Measurements from ENCODE around the gene TAS2R3. TPM values are rescaled to one million over a fixed set of nuclear protein-coding genes. Genes with fewer than 3 reads are reported as not detected.

TAS2R3 gene, protein sequence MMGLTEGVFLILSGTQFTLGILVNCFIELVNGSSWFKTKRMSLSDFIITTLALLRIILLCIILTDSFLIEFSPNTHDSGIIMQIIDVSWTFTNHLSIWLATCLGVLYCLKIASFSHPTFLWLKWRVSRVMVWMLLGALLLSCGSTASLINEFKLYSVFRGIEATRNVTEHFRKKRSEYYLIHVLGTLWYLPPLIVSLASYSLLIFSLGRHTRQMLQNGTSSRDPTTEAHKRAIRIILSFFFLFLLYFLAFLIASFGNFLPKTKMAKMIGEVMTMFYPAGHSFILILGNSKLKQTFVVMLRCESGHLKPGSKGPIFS
- polyA plus RNA-seq, result not detected

DNA sequence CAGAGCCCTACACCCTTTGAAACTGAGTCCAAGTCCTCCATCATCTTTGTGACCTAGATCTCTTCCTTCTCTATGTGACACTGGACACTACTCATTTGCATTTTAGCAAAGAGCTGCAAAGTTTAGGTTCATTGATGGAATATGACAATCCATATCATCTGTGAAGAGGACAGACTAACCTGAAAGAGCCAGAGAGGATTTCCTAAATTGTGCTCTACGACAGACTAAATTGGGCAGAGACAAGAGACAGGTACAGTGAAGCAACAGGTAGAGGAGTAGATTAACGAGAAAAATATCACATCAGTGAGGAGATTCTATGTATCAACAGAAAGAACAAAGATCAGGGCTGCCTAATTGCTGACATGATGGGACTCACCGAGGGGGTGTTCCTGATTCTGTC, at the start of gene TAS2R3:
TAS2R3 (plus strand) TSS at position 301 of the 400 bp plus-strand sequence; CDS start at position 363, 62 bp downstream.
- no peak within 1 kb of the TSS for H3K27ac Mint-ChIP-seq
- H3K27me3 Mint-ChIP-seq, result no peaks in the 10 kb centered on the region
- no peaks in the 10 kb centered on the region for H3K4me1 Mint-ChIP-seq
- peaks cover 0 to 1% (median 0%) of the 10 kb centered on the region in 3 donors for H3K9me3 Mint-ChIP-seq
- H3K4me3 Mint-ChIP-seq, result no peak within 1 kb of the TSS
- H3K36me3 Mint-ChIP-seq, result peaks cover 6% of the 10 kb centered on the region

DNA sequence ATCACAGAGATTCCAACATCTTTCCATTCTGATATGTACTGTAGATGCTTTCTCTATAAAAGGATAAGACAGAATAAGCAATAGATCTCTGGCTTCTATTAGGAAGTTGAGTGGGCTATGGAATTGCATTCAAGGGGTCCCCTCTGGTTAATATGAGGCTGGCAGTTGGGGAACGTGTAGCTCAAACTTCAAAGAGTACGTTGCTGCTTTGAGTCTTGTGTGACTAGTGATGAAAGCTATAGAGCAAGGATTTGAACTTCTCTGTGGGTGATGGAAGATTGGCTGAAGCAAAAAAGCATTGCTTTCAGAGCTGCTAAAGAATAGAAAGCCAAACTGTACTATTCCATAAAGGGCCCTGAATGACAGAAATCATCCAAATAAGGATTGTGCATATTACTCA, 49.3 kb upstream of the TAS2R3 start:
- no peaks in the 10 kb centered on the region for H3K4me1 Mint-ChIP-seq
- peaks cover 3% of the 10 kb centered on the region for H3K36me3 Mint-ChIP-seq

DNA sequence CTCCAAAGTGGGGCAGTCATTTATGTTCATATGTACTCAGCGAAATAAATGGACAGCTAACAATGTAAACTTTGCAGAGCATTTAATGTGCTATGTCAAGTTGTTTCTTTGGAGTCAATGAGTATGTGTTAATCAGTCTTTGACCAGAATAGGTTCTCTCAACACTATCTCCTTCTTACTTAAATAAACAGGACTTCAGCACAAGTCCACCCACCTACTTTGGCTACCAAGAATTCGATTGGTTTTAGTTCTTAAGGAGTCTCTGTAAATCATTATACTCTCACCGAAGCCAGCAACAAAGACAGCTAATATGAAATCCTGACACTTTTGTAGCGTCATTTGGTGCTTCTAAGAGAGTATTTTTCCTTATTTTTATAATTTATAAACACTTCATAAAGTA, 48.9 kb upstream of the TAS2R3 start:
- no peaks in the 10 kb centered on the region for H3K4me1 Mint-ChIP-seq
- H3K27me3 Mint-ChIP-seq, result no peaks in the 10 kb centered on the region
- no peak overlapping the region for H3K4me3 Mint-ChIP-seq
- peaks cover 3% of the 10 kb centered on the region for H3K36me3 Mint-ChIP-seq
- H3K27ac Mint-ChIP-seq, result no peak overlapping the region
- no peaks in the 10 kb centered on the region for H3K9me3 Mint-ChIP-seq

More for the DNA sequence above, 49.3 kb upstream of the TAS2R3 start:
- Mint-ChIP-seq H3K9me3 (no peaks in the 10 kb centered on the region), H3K27ac (no peak overlapping the region), H3K4me3 (no peak overlapping the region), H3K27me3 (no peaks in the 10 kb centered on the region)

DNA sequence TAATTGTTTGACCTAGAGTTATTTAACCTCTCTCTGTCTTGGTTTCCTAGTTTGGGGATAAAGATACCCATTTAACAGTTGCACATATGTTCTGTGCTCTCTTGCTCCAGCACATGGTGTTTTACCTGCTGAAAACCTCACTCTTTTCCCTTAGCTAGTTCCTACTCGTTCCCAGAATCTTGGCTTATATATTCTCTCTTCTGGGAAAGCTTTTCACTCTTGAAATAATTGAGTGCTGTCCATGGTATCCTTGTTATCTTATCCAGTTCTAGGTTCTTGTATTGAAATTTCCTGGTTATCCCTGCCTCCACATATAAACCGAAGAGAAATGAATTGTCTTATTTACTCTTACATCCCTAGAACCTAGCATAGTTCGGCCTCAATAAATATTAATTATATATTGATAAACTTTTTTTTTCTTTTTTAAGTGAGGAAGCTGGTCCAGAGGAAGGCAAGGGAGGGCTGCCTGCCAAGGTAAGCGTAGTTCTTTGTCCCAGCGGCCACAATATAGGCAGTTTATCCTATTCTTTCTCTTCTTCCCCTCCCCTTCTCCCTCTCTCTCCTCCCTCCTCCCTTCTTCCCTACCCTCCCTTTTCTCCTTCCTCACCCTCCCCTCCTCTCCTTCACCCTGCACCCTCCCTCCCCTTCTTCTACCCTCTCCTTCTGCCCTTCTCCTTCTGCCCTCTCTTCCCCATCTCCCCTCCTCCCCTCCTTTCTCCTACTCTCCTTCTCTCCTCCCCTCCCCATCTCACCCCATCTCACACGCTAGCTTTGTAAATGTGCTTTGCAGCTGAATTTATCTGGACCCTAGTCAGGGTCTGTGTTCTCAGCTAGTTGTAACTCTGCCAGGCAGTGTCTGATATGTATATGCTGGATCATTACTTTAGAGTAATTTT, 47.9 kb upstream of the TAS2R3 start:
- no peak overlapping the region for H3K27ac Mint-ChIP-seq
- H3K4me3 Mint-ChIP-seq, result no peak overlapping the region

DNA sequence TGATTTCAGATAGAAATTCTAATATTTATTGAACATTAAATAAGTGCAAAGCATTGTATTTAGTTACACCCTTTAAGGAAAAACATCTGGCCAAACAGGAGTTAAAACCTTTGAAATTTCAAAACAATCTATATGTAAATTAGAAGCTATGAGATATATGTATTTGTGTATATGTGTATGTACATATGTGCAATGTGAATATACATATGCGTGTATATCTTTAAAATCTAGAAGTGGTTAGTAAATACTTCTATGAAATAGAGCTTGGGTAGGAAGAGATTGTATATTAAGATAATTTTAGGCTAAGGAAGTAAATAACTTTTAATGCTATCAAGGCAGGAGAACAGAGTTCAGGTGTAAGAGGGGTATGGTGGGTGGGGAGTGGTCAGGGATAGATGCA, 46.4 kb upstream of the TAS2R3 start:
- no peaks in the 10 kb centered on the region for H3K9me3 Mint-ChIP-seq
- no peaks in the 10 kb centered on the region for H3K4me1 Mint-ChIP-seq
- no peak overlapping the region for H3K4me3 Mint-ChIP-seq
- no peak overlapping the region for H3K27ac Mint-ChIP-seq
- no peaks in the 10 kb centered on the region for H3K27me3 Mint-ChIP-seq
- H3K36me3 Mint-ChIP-seq, result peaks cover 4% of the 10 kb centered on the region

More for the DNA sequence above, 47.9 kb upstream of the TAS2R3 start:
- H3K9me3 Mint-ChIP-seq, result no peaks in the 10 kb centered on the region
- H3K27me3 Mint-ChIP-seq, result no peaks in the 10 kb centered on the region
- H3K36me3 Mint-ChIP-seq, result peaks cover 4% of the 10 kb centered on the region
- H3K4me1 Mint-ChIP-seq, result no peaks in the 10 kb centered on the region

DNA sequence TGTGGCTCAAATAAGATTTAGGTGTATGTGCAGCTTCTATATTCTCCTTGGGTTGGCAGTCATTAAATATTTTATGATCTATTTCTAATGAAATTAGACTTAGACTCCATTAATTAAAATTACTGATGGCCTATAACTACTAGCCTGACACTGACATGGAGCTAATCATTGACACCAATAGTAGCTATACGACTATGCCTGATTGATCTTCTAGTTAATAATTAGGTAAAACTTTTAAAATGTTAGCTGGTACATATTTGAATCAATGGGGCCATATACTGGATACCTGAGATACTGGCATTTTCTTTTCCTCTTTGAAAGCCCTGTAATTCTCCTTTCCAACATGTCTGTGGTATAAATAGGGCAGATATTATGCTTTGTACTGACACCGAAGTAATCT, 41.4 kb upstream of the TAS2R3 start:
- no peaks in the 10 kb centered on the region for H3K27me3 Mint-ChIP-seq
- H3K9me3 Mint-ChIP-seq, result no peaks in the 10 kb centered on the region
- H3K4me1 Mint-ChIP-seq, result no peaks in the 10 kb centered on the region
- no peak overlapping the region for H3K4me3 Mint-ChIP-seq
- peaks cover 4% of the 10 kb centered on the region for H3K36me3 Mint-ChIP-seq
- H3K27ac Mint-ChIP-seq, result no peak overlapping the region

DNA sequence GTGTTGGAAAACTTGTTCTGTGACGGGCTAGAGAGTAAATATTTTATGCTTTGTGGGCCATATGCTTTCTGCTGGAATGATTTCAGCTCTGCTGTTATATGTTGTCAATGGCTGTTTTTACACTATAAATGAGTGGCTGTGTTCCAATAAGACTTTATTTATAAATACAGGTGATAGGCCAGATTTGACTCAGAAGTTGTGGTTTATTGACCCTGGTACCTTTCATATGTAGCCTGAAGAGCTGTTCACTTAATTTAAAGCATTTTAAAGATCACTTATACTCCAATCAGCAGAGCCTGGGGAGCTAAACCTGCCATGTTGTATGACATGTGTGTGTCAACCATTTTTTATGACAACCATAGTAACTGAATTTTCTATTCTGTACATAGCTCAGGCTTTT, 34.9 kb upstream of the TAS2R3 start:
- Mint-ChIP-seq H3K36me3 (no peaks in the 10 kb centered on the region), H3K27me3 (no peaks in the 10 kb centered on the region)

DNA sequence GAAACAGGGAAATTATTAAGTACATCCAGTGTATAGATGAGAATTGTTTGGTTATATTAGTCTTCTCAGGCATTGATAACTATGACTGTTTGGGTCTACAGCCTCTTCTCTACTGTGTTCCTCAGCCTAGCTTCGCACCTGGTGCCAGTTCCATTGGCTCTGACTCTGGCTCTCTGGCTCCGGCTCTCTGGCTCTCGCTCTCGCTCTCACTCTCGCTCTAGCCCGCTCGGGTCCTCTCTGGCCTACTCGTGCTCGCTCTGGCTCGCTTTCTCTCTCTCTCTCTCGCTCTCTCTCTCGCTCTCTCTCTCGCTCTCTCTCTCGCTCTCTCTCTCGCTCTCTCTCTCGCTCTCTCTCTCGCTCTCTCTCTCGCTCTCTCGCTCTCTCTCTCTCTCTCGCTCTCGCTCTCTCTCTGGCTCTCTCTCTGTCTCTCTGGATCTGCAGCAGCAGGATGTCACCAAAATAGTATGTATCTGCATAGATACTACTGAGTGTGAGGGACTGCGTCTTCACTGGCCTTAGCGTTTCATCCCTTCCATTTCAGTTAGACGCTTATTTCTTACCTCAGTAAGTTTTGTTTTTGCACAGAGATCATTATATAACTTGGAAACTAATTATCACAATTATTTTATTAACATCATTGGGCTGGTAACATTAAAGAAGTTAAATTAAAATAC, 32.3 kb upstream of the TAS2R3 start:
- H3K4me3 Mint-ChIP-seq, result no peak overlapping the region
- H3K27ac Mint-ChIP-seq, result peak overlapping the region in 1 of 3 donors; percentile 21
- H3K9me3 Mint-ChIP-seq, result no peaks in the 10 kb centered on the region
- peaks cover 0 to 2% (median 0%) of the 10 kb centered on the region in 3 donors for H3K4me1 Mint-ChIP-seq
- no peaks in the 10 kb centered on the region for H3K36me3 Mint-ChIP-seq
- no peaks in the 10 kb centered on the region for H3K27me3 Mint-ChIP-seq

More for the DNA sequence above, 34.9 kb upstream of the TAS2R3 start:
- H3K9me3 Mint-ChIP-seq, result no peaks in the 10 kb centered on the region
- peak overlapping the region in 1 of 3 donors; percentile 3 for H3K27ac Mint-ChIP-seq
- H3K4me3 Mint-ChIP-seq, result no peak overlapping the region
- peaks cover 0 to 2% (median 0%) of the 10 kb centered on the region in 3 donors for H3K4me1 Mint-ChIP-seq

DNA sequence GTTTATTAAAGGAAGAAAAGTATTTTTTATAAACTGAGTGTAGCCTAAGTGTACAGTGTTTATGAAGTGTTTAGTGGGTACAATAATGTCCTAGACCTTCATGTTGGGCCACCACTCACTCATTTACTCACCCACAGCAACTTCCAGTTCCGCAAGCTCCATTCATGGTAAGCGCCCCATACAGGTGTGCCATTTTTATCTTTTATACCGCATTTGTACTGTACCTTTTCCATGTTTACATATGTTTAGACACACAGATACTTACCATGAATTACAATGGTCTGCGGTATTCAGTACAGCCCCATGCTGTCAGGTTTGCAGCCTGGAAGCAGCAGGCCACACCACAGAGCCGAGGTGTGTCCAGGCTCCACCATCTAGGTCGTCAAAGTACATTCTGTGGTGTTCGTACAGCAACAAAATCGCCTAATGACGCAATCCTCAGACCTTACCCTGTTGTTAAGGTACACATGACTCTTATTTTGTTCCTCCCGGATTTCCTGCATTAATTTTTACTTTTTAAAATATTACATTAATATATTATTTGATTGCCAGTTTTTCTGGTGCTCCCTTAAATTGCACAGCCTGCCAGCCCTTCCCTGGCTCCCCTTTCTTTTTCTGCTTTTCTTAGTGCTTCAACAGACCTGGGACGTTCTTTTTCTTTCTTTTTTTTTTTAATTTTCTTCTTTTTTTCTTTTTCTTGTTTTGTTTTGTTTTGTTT, 26.6 kb upstream of the TAS2R3 start:
- H3K4me1 Mint-ChIP-seq, result peaks cover 17 to 30% (median 28%) of the 10 kb centered on the region in 3 donors
- peaks cover 2% of the 10 kb centered on the region for H3K36me3 Mint-ChIP-seq
- H3K27ac Mint-ChIP-seq, result peak overlapping the region; percentile 86 to 100 (median 98)
- peak overlapping the region; percentile 94 to 100 (median 98) for H3K4me3 Mint-ChIP-seq
- no peaks in the 10 kb centered on the region for H3K27me3 Mint-ChIP-seq
- no peaks in the 10 kb centered on the region for H3K9me3 Mint-ChIP-seq

DNA sequence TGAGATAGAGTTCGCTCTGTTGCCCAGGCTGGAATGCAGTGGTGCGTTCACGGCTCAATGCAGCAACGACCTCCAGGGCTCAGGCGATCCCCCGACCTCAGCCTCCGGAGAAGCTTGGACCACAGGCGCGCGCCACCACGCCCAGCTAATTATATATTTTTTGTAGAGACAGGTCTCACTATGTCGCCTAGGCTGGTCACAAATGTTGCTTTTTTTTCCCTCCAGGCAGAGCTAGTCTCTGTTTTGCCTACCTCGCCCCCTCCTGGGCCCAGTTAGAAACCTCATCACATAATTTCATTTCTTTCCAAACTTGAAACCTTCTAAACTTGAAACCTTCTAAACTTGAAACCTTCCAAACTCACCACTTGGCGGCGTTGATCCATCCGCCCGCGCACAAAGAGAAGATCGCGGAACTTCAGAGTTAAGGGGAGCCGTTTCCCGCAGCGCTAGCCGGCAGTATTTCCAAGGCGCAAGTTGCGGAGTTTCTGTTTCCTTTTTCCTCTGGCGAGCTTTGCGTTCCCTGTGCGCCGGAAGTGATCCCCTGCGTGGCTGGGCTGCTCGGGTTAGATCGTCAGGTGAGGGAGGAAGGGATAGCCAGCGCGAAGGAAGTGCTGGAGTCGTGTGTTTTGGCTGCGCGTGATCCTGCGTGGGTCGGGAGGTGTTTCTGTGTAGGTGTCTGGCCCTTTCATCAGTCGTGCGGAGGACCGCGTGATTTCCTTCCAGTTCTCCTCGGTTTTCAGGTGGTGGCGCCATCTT, 25.9 kb upstream of the TAS2R3 start, which contains the start of gene SSBP1:
SSBP1 (plus strand) TSS at position 523 of the 756 bp plus-strand sequence. CDS start 809 bp downstream, outside the sequence.
- peaks cover 17 to 31% (median 29%) of the 10 kb centered on the region in 3 donors for H3K4me1 Mint-ChIP-seq
- no peaks in the 10 kb centered on the region for H3K27me3 Mint-ChIP-seq
- peaks cover 2% of the 10 kb centered on the region for H3K36me3 Mint-ChIP-seq
- H3K4me3 Mint-ChIP-seq, result peak within 1 kb of the TSS; percentile 94 to 100 (median 98)
- H3K27ac Mint-ChIP-seq, result peak within 1 kb of the TSS; percentile 86 to 100 (median 98)
- H3K9me3 Mint-ChIP-seq, result no peaks in the 10 kb centered on the region

DNA sequence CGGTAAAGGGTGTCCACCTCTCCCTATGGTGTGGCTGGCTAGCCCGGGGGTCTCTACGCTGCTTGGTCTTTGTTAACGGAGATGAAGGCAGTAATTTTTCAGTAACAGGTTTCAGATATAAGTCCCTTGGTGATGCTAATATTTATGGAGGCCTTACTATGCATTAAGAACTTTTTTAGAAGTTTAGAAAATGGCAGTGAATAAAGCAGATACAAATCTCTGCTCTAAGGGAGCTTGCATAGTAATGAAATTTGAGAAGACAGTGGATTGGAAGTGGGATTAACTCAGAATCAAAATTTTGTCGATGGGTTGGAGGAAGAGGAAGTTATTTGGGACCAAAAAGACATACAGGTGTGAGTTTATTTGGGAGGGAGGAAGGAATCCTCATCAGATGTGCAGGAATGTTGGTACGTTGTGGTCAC, 25.3 kb upstream of the TAS2R3 start:
- Mint-ChIP-seq H3K36me3 (peaks cover 2% of the 10 kb centered on the region), H3K4me3 (peak overlapping the region; percentile 94 to 100 (median 98)), H3K4me1 (peaks cover 17 to 31% (median 27%) of the 10 kb centered on the region in 3 donors), H3K27me3 (no peaks in the 10 kb centered on the region), H3K9me3 (no peaks in the 10 kb centered on the region), H3K27ac (peak overlapping the region; percentile 86 to 100 (median 98))

DNA sequence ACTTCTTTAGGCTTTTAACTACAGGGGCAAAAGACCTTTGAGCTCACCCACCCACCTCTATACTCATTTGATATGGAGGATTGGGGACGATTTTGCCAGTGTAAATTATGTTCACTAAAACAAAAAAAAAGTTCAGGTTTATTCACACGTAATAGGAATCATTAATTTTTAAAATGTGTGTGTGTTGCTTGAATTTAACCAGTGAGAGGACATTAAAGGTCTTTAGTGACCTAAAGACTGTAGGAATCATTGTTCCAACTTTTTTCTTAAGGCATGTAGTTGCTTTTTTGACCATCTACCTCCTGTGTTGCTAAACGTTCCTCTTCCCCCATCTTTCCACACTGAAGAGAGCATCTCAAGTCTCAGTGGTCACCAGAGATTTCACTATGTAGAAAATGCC, 24.6 kb upstream of the TAS2R3 start:
- H3K9me3 Mint-ChIP-seq, result no peaks in the 10 kb centered on the region
- H3K27me3 Mint-ChIP-seq, result no peaks in the 10 kb centered on the region
- peaks cover 2% of the 10 kb centered on the region for H3K36me3 Mint-ChIP-seq
- H3K27ac Mint-ChIP-seq, result peak overlapping the region in 1 of 3 donors; percentile 100
- peak overlapping the region in 3 of 4 donors; percentile 94 to 100 (median 98) for H3K4me3 Mint-ChIP-seq
- H3K4me1 Mint-ChIP-seq, result peaks cover 17 to 31% (median 27%) of the 10 kb centered on the region in 3 donors

DNA sequence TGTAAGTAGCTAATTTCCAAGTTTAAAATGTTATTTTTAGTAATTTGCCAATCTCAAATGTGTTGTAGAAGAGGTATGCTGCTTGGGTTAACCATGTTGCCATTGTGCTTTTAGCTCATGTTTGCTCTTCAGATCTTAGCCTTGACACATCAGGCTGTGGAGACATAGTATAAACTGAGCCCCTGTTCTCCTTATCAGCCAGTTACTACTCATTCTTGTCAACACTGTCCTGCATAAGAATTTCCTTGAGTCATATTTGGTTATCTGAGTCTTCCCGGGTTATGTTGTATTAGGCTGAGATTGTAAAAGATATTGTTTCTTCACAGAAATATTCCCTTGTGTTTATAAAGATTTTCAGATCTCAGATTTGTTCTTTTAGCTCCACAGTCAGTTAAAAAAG, 21.7 kb upstream of the TAS2R3 start:
- Mint-ChIP-seq H3K36me3 (peaks cover 4% of the 10 kb centered on the region), H3K4me1 (peaks cover 17 to 29% (median 26%) of the 10 kb centered on the region in 3 donors), H3K9me3 (no peaks in the 10 kb centered on the region), H3K27ac (no peak overlapping the region), H3K27me3 (no peaks in the 10 kb centered on the region), H3K4me3 (peak overlapping the region in 1 of 4 donors; percentile 20)

Measured in IgD-negative memory B cell (primary cell).